Activated CD8-positive, alpha-beta memory T cell treated with anti-CD3 and anti-CD28 coated beads for 36 hours (primary cell): ENCODE measurements around the gene FAM219A. TPM values are rescaled to one million over a fixed set of nuclear protein-coding genes. Genes with fewer than 3 reads are reported as not detected.
"Not testable (repeated sequence)": the region's sequence is repeated elsewhere in the genome, so short reads cannot be mapped to it uniquely, and the experiment has no call there.

Source experiments
- CTCF ChIA-PET: fragments of 350-600 bp; sonication (Branson Sonifier 250); formaldehyde crosslinking; loops from one replicate; lab custom pipeline; 2021; ENCODE audit warnings: antibody characterized with exemption; lab: Charles Lee
- POLR2A ChIA-PET: fragments of 350-600 bp; sonication (Branson Sonifier 250); formaldehyde crosslinking; loops from one replicate; lab custom pipeline; 2021; ENCODE audit warnings: antibody characterized with exemption; lab: Charles Lee
- total RNA-seq, 2 experiments: library from RNA; stranded (reverse); gene quantifications; one replicate each; pipeline ENCODE4 v1.2.3, GENCODE V29; 2021

Gene FAM219A
- total RNA-seq, 2 experiments from 2014 or later = 8.4 to 8.7 TPM

DNA sequence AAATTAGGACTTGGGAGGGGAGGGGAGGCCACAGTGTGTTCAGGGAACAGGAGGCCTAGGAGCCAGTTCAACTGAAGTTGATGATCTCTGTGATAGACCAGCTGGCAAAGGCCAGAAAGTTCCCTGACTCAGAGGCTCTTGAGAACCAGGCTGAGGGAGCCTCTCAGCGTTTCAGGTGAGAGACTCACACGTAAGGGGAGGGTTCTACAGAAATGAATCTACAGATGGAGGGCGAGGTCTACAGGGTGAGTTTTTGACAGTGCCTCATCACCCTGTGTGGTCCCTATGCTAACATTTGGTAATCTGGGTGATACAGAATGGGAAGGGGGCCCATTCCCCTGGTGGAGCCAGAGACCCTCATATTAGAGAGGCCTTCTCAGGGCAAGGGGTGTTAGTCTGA, 32.4 kb upstream of the FAM219A start:
- ChIA-PET CTCF (interaction anchor here (1.3 to 2.0 kb wide), 2 partner anchors 10 to 87 kb away, joined by 3 to 8 read pairs; no protein-coding TSS in a partner anchor), POLR2A (no interaction called here)

GRCh38 chr9:34490360-34490759, 32.0 kb upstream of the FAM219A start:
- ChIA-PET POLR2A (no interaction called here), CTCF (interaction anchor here (2.0 kb wide), 1 partner anchor 86 kb away, joined by 8 read pairs; no protein-coding TSS in a partner anchor)

GRCh38 chr9:34486572-34486971, 28.2 kb upstream of the FAM219A start:
- ChIA-PET POLR2A (no interaction called here), CTCF (interaction anchor here (1.0 to 1.6 kb wide), 2 partner anchors 14 to 33 kb away, joined by 3 to 4 read pairs; no protein-coding TSS in a partner anchor)

- CTCF ChIA-PET = no interaction called here
- POLR2A ChIA-PET = no interaction called here
Observed at GRCh38 chr9:34485822-34486221, 27.5 kb upstream of the FAM219A start.

DNA sequence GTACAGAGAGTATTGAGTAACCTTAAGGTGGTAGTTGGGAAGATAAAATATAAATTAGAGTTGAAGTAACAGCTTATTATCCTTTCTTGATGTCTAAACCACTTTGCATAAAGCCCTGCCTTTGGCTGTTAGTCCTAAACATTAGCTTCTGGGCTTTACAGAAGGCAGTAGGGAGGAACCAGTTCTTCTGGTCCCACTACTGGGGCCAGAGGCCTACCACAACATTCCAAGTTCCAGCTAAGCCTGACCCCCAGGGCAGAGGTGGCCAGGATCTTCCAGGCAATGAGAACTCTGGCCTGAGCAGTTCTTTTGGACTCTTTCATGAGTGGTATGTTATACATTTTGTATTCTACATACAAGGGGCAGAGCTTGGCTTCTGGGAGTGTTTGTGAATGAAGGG, 26.3 kb upstream of the FAM219A start:
- ChIA-PET CTCF (no interaction called here), POLR2A (no interaction called here)

DNA sequence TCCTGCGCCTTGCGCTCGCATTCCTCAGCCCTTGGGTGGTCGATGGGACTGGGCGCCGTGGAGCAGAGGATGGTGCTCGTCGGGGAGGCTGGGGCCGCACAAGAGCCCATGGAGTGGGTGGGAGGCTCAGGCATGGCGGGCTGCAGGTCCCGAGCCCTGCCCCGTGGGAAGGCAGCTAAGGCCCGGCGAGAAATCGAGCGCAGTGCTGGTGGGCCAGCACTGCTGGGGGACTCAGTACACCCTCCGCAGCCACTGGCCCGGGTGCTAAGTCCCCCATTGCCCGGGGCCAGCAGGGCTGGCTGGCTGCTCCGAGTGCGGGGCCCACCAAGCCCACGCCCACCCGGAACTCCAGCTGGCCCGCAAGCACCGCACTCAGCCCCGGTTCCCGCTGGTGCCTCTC, 24.4 kb upstream of the FAM219A start:
- POLR2A ChIA-PET, CTCF ChIA-PET: not testable (repeated sequence)

DNA sequence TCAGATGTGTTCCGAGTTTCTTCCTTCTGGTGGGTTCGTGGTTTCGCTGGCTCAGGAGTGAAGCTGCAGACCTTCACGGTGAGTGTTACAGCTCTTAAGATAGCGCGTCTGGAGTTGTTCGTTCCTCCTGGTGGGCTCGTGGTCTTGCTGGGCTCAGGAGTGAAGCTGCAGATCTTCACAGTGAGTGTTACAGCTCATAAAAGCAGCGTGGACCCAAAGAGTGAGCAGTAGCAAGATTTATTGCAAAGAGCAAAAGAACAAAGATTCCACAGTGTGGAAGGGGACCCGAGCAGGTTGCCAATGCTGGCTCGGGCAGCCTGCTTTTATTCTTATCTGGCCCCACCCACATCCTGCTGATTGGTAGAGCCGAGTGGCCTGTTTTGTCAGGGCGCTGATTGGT, 23.2 kb upstream of the FAM219A start:
- POLR2A ChIA-PET, CTCF ChIA-PET: not testable (repeated sequence)

DNA sequence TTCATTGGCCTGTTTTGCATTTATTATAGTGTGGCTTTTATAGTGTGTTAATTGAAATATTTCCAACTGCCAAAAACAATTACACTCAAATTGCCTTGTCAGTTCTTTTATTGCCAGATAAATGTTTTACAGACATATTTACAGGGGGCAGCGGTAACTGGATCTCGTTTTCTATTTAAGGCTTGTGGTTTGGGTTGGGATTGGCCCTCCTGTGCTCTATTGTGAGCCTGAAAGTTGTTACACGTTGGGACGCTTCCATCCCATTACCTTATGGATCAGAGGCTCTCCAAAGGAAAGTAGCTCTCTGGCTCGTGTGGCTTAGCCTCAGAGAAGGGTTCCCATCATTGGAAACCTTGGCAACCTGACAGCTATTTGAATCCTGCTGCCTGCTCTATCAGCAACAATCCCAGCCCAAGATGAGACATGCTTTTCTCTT, 21.1 kb upstream of the FAM219A start:
- ChIA-PET CTCF (no interaction called here), POLR2A (no interaction called here)

GRCh38 chr9:34477541-34477940, 19.2 kb upstream of the FAM219A start:
- ChIA-PET CTCF (no interaction called here), POLR2A (no interaction called here)

DNA sequence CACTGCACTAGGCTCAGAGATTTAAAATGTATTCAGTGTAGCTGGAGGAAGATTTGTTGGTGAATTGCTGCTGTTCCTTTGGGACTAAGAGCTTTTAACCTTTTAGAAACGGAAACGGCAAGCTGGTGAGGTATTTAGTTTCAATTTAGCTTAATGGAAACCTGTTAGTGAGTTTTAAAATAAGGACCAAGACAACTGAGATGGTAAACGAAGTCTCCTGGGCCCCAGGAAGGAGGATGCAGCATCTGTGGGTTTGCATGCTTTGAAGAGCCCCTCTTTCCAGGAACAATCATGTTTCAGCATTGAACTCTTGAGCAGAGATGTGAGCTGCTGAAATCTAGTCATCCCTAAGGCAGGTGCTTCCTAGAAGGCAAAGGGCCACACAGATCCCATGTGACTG, 16.7 kb upstream of the FAM219A start:
- ChIA-PET POLR2A (no interaction called here), CTCF (interaction anchor here (0.5 to 0.9 kb wide), 3 partner anchors 20 to 600 kb away, joined by 3 read pairs; no protein-coding TSS in a partner anchor)

DNA sequence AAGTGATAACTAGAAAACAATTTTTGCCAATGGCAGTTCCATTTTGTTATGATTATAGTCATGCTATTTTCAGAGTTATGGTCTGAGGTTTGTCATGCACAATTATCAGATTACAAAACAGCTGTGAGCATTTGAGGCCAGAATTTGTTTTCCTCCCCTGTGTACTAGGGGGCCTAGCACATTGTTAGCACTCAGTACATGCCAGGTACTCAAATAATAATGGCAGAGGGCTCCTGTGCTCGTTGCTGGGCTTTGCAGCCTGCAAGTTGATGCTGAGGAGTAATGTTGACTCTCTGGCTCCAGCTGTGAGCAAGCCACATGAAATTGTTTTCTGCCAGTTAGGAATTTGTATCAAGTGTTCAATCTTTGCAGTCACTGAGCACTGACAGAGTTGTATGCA, 7.1 kb upstream of the FAM219A start:
- POLR2A ChIA-PET = no interaction called here
- CTCF ChIA-PET = no interaction called here

DNA sequence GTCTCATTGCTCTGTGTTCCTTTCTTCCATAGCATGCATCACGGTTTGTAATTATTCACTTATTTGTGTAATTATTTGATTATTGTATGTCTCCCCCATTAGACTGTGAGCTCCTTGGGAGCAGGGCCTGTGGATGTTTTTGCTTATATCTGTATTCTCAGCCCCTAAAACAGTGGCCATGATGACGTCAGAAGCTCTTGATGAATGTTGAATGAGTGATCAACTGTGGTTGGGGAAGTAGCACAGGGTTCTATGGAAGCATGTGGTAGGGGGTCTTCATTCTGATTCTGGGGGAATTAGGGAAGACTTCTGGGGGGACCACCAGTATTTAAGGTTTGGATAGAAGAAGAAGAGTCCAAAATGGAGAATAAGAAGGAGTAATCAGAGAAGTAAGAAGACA, 6.2 kb upstream of the FAM219A start:
- ChIA-PET CTCF (interaction anchor here (1.7 kb wide), 1 partner anchor 139 kb away, joined by 4 read pairs; no protein-coding TSS in a partner anchor), POLR2A (no interaction called here)

DNA sequence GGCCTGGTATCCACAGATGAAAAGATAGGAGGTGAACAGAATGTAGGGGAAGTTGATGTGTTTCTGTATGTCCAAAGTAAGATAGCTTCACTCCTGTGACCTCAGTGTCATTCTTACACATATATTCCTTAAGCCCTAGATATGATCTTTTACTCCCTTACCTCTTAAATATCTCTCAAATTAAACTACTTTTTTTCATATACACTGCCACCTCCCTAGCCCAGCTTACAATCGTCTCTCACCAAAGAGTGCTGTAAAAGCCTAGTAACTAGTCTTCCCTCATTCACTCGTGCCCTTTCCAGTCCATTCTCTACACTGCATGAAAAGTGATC, 5.5 kb upstream of the FAM219A start:
- POLR2A ChIA-PET = interaction anchor here (0.6 kb wide), 1 partner anchor 1181 kb away, joined by 6 read pairs; no protein-coding TSS in a partner anchor
- CTCF ChIA-PET = interaction anchor here (1.7 kb wide), 1 partner anchor 140 kb away, joined by 4 read pairs; no protein-coding TSS in a partner anchor

GRCh38 chr9:34463098-34463900, 4.9 kb upstream of the FAM219A start:
- ChIA-PET POLR2A (interaction anchor here (0.6 kb wide), 2 partner anchors 835 to 1182 kb away, joined by 4 to 6 read pairs; no protein-coding TSS in a partner anchor), CTCF (interaction anchor here (1.2 to 1.7 kb wide), 2 partner anchors 40 to 141 kb away, joined by 4 read pairs; no protein-coding TSS in a partner anchor)

GRCh38 chr9:34459941-34460340, 1.6 kb upstream of the FAM219A start:
- CTCF ChIA-PET = interaction anchor here (0.6 kb wide), 1 partner anchor 38 kb away, joined by 3 read pairs; no protein-coding TSS in a partner anchor
- POLR2A ChIA-PET = interaction anchor here (0.7 kb wide), 1 partner anchor 38 kb away, joined by 5 read pairs; no protein-coding TSS in a partner anchor

DNA sequence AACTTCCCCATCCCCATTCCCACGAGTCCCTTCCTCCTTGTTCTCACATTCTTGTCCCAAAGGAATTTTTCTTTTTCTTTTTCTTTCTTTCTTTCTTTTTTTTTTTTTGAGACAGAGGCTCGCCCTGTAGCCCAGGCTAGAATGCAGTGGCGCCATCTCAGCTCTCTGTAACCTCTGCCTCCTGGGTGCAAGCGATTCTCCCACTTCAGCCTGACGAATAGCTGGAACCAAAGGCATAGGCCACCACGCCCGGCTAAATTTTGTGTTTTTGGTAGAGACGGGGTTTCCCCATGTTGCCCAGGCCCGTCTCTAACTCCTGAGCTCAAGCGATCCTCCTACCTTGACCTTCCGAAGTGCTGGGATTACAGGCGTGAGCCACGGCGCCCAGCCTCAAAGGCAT, 986 bp upstream of the FAM219A start:
- CTCF ChIA-PET = interaction anchor here (0.5 to 0.6 kb wide), 2 partner anchors 38 to 1382 kb away, joined by 3 to 9 read pairs; no protein-coding TSS in a partner anchor

DNA sequence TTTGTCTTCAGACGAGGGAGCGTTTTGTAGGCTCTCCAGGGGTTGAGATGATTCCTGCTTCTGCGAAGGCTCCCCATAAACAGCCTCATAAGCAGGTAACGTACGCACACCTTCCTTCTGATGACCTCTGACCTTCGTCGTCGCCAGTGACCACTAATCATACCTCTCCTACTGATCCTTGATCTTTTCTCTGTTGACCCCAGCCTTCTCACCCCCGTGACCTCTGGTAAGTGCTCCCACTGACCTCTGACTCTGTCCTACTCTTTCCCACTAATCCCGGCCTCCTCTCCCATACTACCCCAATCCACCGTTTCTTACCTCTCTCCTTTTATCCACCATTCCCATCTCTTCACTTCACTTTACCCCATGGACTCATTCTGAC, 580 bp upstream of the FAM219A start:
- POLR2A ChIA-PET = interaction anchor here (0.7 kb wide), 1 partner anchor 39 kb away, joined by 5 read pairs; no protein-coding TSS in a partner anchor
- CTCF ChIA-PET = interaction anchor here (0.5 to 1.3 kb wide), 2 partner anchors 80 to 1382 kb away, joined by 3 to 9 read pairs; no protein-coding TSS in a partner anchor

More for the DNA sequence above, 986 bp upstream of the FAM219A start:
- POLR2A ChIA-PET = interaction anchor here (0.7 kb wide), 1 partner anchor 38 kb away, joined by 5 read pairs; no protein-coding TSS in a partner anchor

- POLR2A ChIA-PET = no interaction called here
- CTCF ChIA-PET = interaction anchor here (0.8 to 1.3 kb wide), 3 partner anchors 9 to 78 kb away, joined by 3 read pairs; no protein-coding TSS in a partner anchor
Observed at GRCh38 chr9:34457266-34458012, 931 bp downstream of the FAM219A start.

DNA sequence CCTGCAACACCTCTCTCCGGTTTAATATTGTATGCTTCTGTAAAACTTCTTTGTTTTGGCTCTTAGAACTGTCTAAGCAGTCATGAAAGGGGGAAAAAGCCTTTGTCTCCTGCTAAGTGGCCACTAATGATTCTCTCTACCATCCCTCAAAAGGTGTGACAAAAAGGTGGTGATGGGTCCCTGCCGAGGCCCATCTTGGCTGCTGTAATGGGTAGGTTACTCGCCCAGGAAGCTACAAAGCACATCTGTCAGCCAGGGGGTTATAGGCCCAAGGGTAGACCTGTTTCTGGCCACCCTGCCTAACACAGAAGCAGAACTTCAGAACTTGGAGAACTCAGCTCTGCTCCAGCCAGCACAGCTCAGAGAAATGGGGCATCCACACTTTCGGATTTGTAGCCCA, 1.6 kb downstream of the FAM219A start:
- ChIA-PET CTCF (interaction anchor here (0.8 to 1.1 kb wide), 2 partner anchors 10 to 18 kb away, joined by 3 read pairs; no protein-coding TSS in a partner anchor), POLR2A (no interaction called here)
